ENCODE results near the gene NEMP2.

DNA sequence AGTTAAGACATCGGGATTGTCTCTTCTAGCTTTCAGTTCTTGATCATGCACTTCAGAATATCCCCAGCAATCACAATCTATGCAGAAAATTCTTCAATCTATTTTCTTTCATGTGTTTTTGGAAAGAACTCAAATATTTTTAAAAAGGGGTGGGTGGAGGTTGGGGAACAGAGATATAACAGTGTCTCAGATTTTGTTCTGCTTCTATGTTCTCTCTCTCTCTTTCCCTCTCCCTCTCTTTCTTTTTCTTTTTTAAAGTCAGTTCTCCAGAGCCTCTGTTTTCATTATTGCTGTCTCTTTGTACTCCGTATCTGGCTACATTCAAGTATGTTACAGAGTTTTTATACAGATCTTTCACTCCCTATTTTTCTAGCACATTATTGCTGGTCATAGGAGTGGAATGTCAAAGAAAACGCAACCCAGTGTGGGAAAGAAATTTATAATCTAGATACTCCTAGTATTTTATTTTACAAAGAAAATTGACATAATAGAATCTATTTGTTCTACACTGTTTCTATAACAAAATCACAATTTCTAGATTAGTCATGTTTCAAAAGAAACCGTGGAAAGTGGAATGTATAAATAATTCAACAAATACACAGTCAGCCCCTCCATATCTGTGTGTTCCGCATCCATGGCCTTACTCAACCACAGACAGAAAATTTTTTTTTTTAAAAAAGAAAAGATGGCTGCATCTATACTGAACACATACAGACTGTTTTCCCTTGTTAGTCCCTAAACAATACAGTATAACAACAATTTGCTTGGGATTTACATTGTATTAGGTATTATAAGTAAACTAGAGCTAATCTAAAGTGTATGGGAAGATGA lies 11.2 kb upstream of the NEMP2 start:
- TF ChIP-seq CTCF (IDR thresholded peaks at IDR 0.05), result no peak
- TF ChIP-seq SIN3A (IDR thresholded peaks at IDR 0.05; ENCODE audit: borderline replicate concordance, insufficient read depth, low read depth, low read length), result no peak
- TF ChIP-seq POLR2AphosphoS5 (IDR thresholded peaks at IDR 0.05; ENCODE audit: low read depth, low read length), result no peak

Measured in Panc1 (cell line).